ENCODE results near the gene INO80B.

DNA sequence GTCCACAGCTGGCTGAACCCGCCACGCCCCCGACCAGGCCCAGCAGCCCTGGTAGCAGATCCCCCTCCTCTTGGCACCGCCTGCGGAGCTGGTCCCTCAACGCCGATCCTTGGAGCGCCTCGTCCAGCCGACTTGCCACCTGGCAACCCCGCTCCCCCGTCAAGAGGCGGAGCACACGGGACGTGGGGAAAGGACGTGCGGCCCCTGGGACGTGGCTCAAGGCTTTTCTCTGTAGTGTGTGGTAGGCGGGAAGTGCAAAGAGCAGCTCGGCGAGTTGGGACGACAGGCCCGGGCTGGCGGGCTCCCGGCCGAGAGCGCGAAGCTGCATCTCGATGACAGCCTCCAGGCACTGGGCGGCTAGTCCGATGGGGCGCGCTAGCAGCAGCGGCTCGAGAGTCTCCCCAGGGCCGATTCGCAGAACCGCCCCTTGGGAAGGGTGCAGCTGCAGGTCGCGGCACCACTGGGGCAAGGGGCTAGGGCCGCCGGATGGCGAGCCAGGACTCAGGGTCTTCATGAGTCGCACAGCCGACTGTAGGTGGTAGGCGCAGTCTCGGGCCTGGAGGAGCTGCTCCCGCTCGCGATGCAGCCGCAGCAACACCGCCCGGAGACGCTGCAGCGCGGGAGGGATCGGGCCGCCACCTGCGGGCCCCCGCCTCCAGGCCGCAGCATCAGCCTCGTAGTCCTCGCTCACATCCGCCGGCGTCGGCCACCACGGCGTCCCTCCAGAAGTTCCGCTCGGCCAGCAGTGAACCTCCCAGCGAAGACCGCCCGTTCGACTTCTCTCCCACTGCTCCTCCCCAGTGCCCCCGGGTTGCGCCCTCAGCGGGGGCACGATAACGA lies 27.3 kb downstream of the INO80B start:
- TF ChIP-seq, protein P1, sequence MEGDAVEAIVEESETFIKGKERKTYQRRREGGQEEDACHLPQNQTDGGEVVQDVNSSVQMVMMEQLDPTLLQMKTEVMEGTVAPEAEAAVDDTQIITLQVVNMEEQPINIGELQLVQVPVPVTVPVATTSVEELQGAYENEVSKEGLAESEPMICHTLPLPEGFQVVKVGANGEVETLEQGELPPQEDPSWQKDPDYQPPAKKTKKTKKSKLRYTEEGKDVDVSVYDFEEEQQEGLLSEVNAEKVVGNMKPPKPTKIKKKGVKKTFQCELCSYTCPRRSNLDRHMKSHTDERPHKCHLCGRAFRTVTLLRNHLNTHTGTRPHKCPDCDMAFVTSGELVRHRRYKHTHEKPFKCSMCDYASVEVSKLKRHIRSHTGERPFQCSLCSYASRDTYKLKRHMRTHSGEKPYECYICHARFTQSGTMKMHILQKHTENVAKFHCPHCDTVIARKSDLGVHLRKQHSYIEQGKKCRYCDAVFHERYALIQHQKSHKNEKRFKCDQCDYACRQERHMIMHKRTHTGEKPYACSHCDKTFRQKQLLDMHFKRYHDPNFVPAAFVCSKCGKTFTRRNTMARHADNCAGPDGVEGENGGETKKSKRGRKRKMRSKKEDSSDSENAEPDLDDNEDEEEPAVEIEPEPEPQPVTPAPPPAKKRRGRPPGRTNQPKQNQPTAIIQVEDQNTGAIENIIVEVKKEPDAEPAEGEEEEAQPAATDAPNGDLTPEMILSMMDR (IDR thresholded peaks at IDR 0.05; ENCODE audit: borderline replicate concordance, extremely low read depth, low read length, poor library complexity, severe bottlenecking) = no peak
- TF ChIP-seq EZH2 (IDR thresholded peaks at IDR 0.05; ENCODE audit: borderline replicate concordance, low read depth, low read length, severe bottlenecking) = no peak

All from DND-41 (cell line).